Smooth muscle cell (in vitro differentiated cells): ENCODE results near the gene ANTXR1. TPM values are rescaled to one million over a fixed set of nuclear protein-coding genes. Genes with fewer than 3 reads are reported as not detected.

ENCODE experiments used
- DNase-seq: peaks from one replicate; lab custom pipeline; 2025; ENCODE audit not compliant: unreplicated experiment; lab: John Stamatoyannopoulos, UW
- H2AFZ ChIP-seq: fragments of 200-600 bp; sonication (generic); 2 replicates; pipeline ENCODE4 v1.6.0; 2016; ENCODE audit warnings: antibody characterized with exemption, low read depth, mild to moderate bottlenecking
- H3F3A ChIP-seq: fragments of 200-600 bp; sonication (generic); 2 replicates; pipeline ENCODE4 v1.6.0; 2017; ENCODE audit warnings: antibody characterized with exemption, low read depth
- H3K27ac ChIP-seq: fragments of 200-600 bp; sonication (generic); 2 replicates; pipeline ENCODE4 v1.5.1; 2016; ENCODE audit warnings: low read depth, mild to moderate bottlenecking
- H3K27me3 ChIP-seq: fragments of 200-600 bp; sonication (generic); 2 replicates; pipeline ENCODE4 v1.6.1; 2016; ENCODE audit warnings: low read depth, mild to moderate bottlenecking
- H3K36me3 ChIP-seq: fragments of 200-600 bp; sonication (generic); 2 replicates; pipeline ENCODE4 v1.5.1; 2016; ENCODE audit warnings: low read depth
- H3K4me1 ChIP-seq: fragments of 200-600 bp; sonication (generic); 2 replicates; pipeline ENCODE4 v1.5.1; 2016; ENCODE audit warnings: low read depth
- H3K4me2 ChIP-seq: fragments of 200-600 bp; sonication (generic); 2 replicates; pipeline ENCODE4 v1.6.0; 2016; ENCODE audit warnings: mild to moderate bottlenecking
- H3K4me3 ChIP-seq: fragments of 200-600 bp; sonication (generic); 2 replicates; pipeline ENCODE4 v1.5.1; 2016; ENCODE audit warnings: mild to moderate bottlenecking
- H3K79me2 ChIP-seq: fragments of 200-600 bp; sonication (generic); 2 replicates; pipeline ENCODE4 v1.6.0; 2016; ENCODE audit warnings: low read depth, mild to moderate bottlenecking
- H3K9ac ChIP-seq: fragments of 200-600 bp; sonication (generic); 2 replicates; pipeline ENCODE4 v1.6.0; 2016; ENCODE audit warnings: low read depth
- H3K9me3 ChIP-seq: fragments of 200-600 bp; sonication (generic); replicated peaks from 2 replicates; pipeline ENCODE4 v1.5.1; 2016; ENCODE audit warnings: low read depth
- H4K20me1 ChIP-seq: fragments of 200-600 bp; sonication (generic); 2 replicates; pipeline ENCODE4 v1.6.0; 2016; ENCODE audit warnings: low read depth
- CTCF ChIP-seq: fragments of 200-600 bp; sonication (generic); IDR thresholded peaks from 2 replicates; pipeline ENCODE4 v1.5.1; 2017; ENCODE audit warnings: borderline replicate concordance, mild to moderate bottlenecking, antibody characterized with exemption; ENCODE audit not compliant: insufficient read depth, poor library complexity, severe bottlenecking
- WGBS: methylation state at CpG from one replicate; pipeline ENCODE4 v1.1.7; 2016; ENCODE audit warnings: low lambda C conversion rate; 5-methylcytosine and 5-hydroxymethylcytosine counted together
- polyA plus RNA-seq: library from polyadenylated mRNA; unstranded; fragments of >200 nt; fragmentation: Nextera tagmentation; extraction: Ambion mirVana; gene quantifications from 2 replicates; pipeline ENCODE4 v1.2.1, GENCODE V29; 2016
- total RNA-seq: library from RNA; depleted of rRNA; stranded (reverse); fragments of >200 nt; gene quantifications from 2 replicates; pipeline ENCODE4 v1.2.3, GENCODE V29; 2014

Gene ANTXR1
- total and polyA plus RNA-seq, 2 experiments from 2014 or later, result 292 to 309 TPM

- Histone ChIP-seq H3K9ac (no peak overlapping the region), H3K4me1 (peaks cover 4% of the 10 kb centered on the region), H2AFZ (no peak overlapping the region), H4K20me1 (no peaks in the 10 kb centered on the region), H3K4me2 (no peak overlapping the region), H3K79me2 (no peaks in the 10 kb centered on the region), H3K36me3 (peaks cover 17% of the 10 kb centered on the region), H3K27me3 (no peaks in the 10 kb centered on the region), H3K4me3 (no peak overlapping the region), H3K9me3 (no peaks in the 10 kb centered on the region), H3K27ac (peak overlapping the region; percentile 62), H3F3A (peaks cover 34% of the 10 kb centered on the region)
- 90% methylated on average over 3 of the region's 3 CpGs for WGBS
- DNase-seq, result no peak
- TF ChIP-seq CTCF, result no peak
These were observed 121.4 kb downstream of the ANTXR1 start for GRCh38 chr2:69134306-69134945.

- Histone ChIP-seq H4K20me1 (no peaks in the 10 kb centered on the region), H3K4me3 (no peak overlapping the region), H3K27me3 (no peaks in the 10 kb centered on the region), H3K9me3 (no peaks in the 10 kb centered on the region), H3K79me2 (no peaks in the 10 kb centered on the region), H2AFZ (no peak overlapping the region), H3K9ac (peak overlapping the region; percentile 46), H3K4me2 (peak overlapping the region; percentile 62), H3F3A (peaks cover 49% of the 10 kb centered on the region), H3K4me1 (peaks cover 4% of the 10 kb centered on the region), H3K27ac (peak overlapping the region; percentile 85), H3K36me3 (no peaks in the 10 kb centered on the region)
- TF ChIP-seq CTCF, result no peak
- WGBS, result 17% methylated on average over 5 of the region's 5 CpGs
- no peak for DNase-seq
These were observed 125.3 kb downstream of the ANTXR1 start for GRCh38 chr2:69138247-69138772.

GRCh38 chr2:69138793-69139459 lies 125.9 kb downstream of the ANTXR1 start:
- no peaks in the 10 kb centered on the region for H4K20me1 ChIP-seq

More at GRCh38 chr2:69138793-69139459, 125.9 kb downstream of the ANTXR1 start:
- TF ChIP-seq CTCF, result no peak
- H3K27me3 ChIP-seq, result no peaks in the 10 kb centered on the region
- H3F3A ChIP-seq, result peaks cover 49% of the 10 kb centered on the region
- 30% methylated on average over 1 of the region's 1 CpG for WGBS
- no peak overlapping the region for H3K4me3 ChIP-seq
- H3K4me1 ChIP-seq, result peaks cover 7% of the 10 kb centered on the region
- H3K27ac ChIP-seq, result peak overlapping the region; percentile 85
- peak overlapping the region; percentile 46 for H3K9ac ChIP-seq
- no peak overlapping the region for H2AFZ ChIP-seq
- H3K4me2 ChIP-seq, result peak overlapping the region; percentile 62
- no peaks in the 10 kb centered on the region for H3K79me2 ChIP-seq
- DNase-seq, result no peak
- H3K36me3 ChIP-seq, result no peaks in the 10 kb centered on the region
- H3K9me3 ChIP-seq, result no peaks in the 10 kb centered on the region
